IMR-90 (cell line): ENCODE results near the gene LRRC2. TPM values are rescaled to one million over a fixed set of nuclear protein-coding genes. Genes with fewer than 3 reads are reported as not detected.

Source experiments
- ATAC-seq: fragments of 200-7000 bp; cut with Tn5 transposase; 2 replicates; pipeline ENCODE4 v1.9.1; 2020; ENCODE audit warnings: low read depth, mild to moderate bottlenecking, moderate library complexity
- BruUV-seq: library from RNA; stranded (reverse); fragments of 400-500 nt; replicated peaks from 2 replicates; lab custom pipeline; 2021; lab: Mats Ljungman, UMichigan
- CTCF ChIA-PET: fragments of 300-600 bp; formaldehyde crosslinking; extraction: SDS; loops from one replicate; lab custom pipeline; 2021; ENCODE audit warnings: antibody characterized with exemption; lab: Yijun Ruan, JAX
- POLR2A ChIA-PET: fragments of 300-600 bp; sonication (Branson Sonifier 250); formaldehyde crosslinking; loops from one replicate; lab custom pipeline; 2022; ENCODE audit warnings: antibody characterized with exemption; ENCODE audit not compliant: unreplicated experiment; lab: Charles Lee
- DNase-seq: peaks from one replicate; pipeline ENCODE4 v3.0.0; 2013
- H2AFZ ChIP-seq: replicated peaks from 2 replicates; pipeline ENCODE3; 2013; ENCODE audit warnings: low read length, mild to moderate bottlenecking; ENCODE audit not compliant: poor library complexity
- H2AK5ac ChIP-seq: 2 replicates; pipeline ENCODE4 v1.6.1; 2013; ENCODE audit warnings: low read depth, low read length, inconsistent platforms
- H2AK9ac ChIP-seq: replicated peaks from 2 replicates; pipeline ENCODE3; 2013; ENCODE audit warnings: mild to moderate bottlenecking, low read depth, low read length, moderate library complexity; ENCODE audit not compliant: poor library complexity
- H2BK120ac ChIP-seq: 2 replicates; pipeline ENCODE4 v1.6.1; 2013; ENCODE audit warnings: low read depth, low read length, inconsistent platforms
- H2BK15ac ChIP-seq: 3 replicates; pipeline ENCODE4 v1.6.1; 2013; ENCODE audit warnings: low read depth, low read length, inconsistent platforms
- H2BK20ac ChIP-seq: 2 replicates; pipeline ENCODE4 v1.6.1; 2013; ENCODE audit warnings: low read depth, mild to moderate bottlenecking, inconsistent platforms, low read length, moderate library complexity
- H2BK5ac ChIP-seq: 2 replicates; pipeline ENCODE4 v1.6.1; 2013; ENCODE audit warnings: mild to moderate bottlenecking, low read depth, low read length, inconsistent platforms; ENCODE audit not compliant: poor library complexity, severe bottlenecking
- H3K14ac ChIP-seq: replicated peaks from 2 replicates; pipeline ENCODE4 v1.6.1; 2013; ENCODE audit warnings: low read depth, low read length, inconsistent platforms
- H3K18ac ChIP-seq: 2 replicates; pipeline ENCODE4 v1.6.1; 2013; ENCODE audit warnings: low read depth, low read length, control low read depth
- H3K23ac ChIP-seq: 2 replicates; pipeline ENCODE4 v1.6.1; 2013; ENCODE audit warnings: low read depth, low read length, inconsistent platforms
- H3K27ac ChIP-seq: 2 replicates; pipeline ENCODE4 v1.5.1; 2013; ENCODE audit warnings: mild to moderate bottlenecking, control low read depth, low read length; ENCODE audit not compliant: insufficient read depth
- H3K27me3 ChIP-seq: 2 replicates; pipeline ENCODE4 v1.6.1; 2013; ENCODE audit warnings: low read length; ENCODE audit not compliant: control insufficient read depth, insufficient read depth
- H3K36me3 ChIP-seq: 2 replicates; pipeline ENCODE4 v1.6.1; 2013; ENCODE audit warnings: low read length, mixed read lengths; ENCODE audit not compliant: control insufficient read depth, insufficient read depth
- H3K4ac ChIP-seq: 2 replicates; pipeline ENCODE4 v1.6.1; 2013; ENCODE audit warnings: low read depth, low read length, inconsistent platforms
- H3K4me1 ChIP-seq: 2 replicates; pipeline ENCODE4 v1.6.1; 2013; ENCODE audit warnings: low read length, mixed read lengths; ENCODE audit not compliant: control insufficient read depth, insufficient read depth
- H3K4me2 ChIP-seq: 2 replicates; pipeline ENCODE4 v1.6.1; 2013; ENCODE audit warnings: low read depth, mild to moderate bottlenecking, control low read depth, low read length, moderate library complexity
- H3K4me3 ChIP-seq: 2 replicates; pipeline ENCODE4 v1.5.1; 2013; ENCODE audit warnings: low read depth, mild to moderate bottlenecking, control low read depth, low read length, moderate library complexity; ENCODE audit not compliant: insufficient read depth
- H3K56ac ChIP-seq: 2 replicates; pipeline ENCODE4 v1.6.1; 2013; ENCODE audit warnings: low read length, inconsistent platforms; ENCODE audit not compliant: insufficient read depth; ENCODE audit errors: extremely low read depth
- H3K79me1 ChIP-seq, 2 experiments: 2 replicates each; pipeline ENCODE4 v1.6.1; 2013; ENCODE audit warnings: low read length in 2 of 2, inconsistent platforms in 1 of 2, low read depth in 1 of 2
- H3K9ac ChIP-seq: 2 replicates; pipeline ENCODE4 v1.6.1; 2013; ENCODE audit warnings: low read depth, low read length, control low read depth
- H3K9me1 ChIP-seq: 2 replicates; pipeline ENCODE4 v1.6.1; 2013; ENCODE audit warnings: low read length, inconsistent platforms; ENCODE audit not compliant: insufficient read depth
- H3K9me3 ChIP-seq: 2 replicates; pipeline ENCODE4 v1.6.1; 2013; ENCODE audit warnings: low read length; ENCODE audit not compliant: control insufficient read depth, insufficient read depth
- H4K20me1 ChIP-seq: 2 replicates; pipeline ENCODE4 v1.6.1; 2013; ENCODE audit warnings: low read length, inconsistent platforms; ENCODE audit not compliant: insufficient read depth
- H4K5ac ChIP-seq: 2 replicates; pipeline ENCODE4 v1.6.1; 2013; ENCODE audit warnings: mild to moderate bottlenecking, low read depth, low read length, control low read depth
- H4K8ac ChIP-seq, 2 experiments: 2 replicates each; pipeline ENCODE4 v1.6.1; 2013; ENCODE audit warnings: low read depth in 2 of 2, low read length in 2 of 2, control low read depth in 1 of 2, inconsistent platforms in 1 of 2
- H4K91ac ChIP-seq: 2 replicates; pipeline ENCODE4 v1.6.1; 2013; ENCODE audit warnings: low read depth, low read length, inconsistent platforms; ENCODE audit not compliant: insufficient read depth
- BHLHE40 ChIP-seq: fragments of 150-350 bp; IDR thresholded peaks from 2 replicates; pipeline ENCODE4 v1.6.1; 2016; ENCODE audit warnings: mild to moderate bottlenecking, low read depth, low read length
- CHD1 ChIP-seq: IDR thresholded peaks from 2 replicates; pipeline ENCODE4 v1.6.1; 2012; ENCODE audit warnings: low read depth, low read length, improper control_type of control experiment
- ELK1 ChIP-seq: fragments of 150-350 bp; IDR thresholded peaks from 2 replicates; pipeline ENCODE4 v1.6.1; 2016; ENCODE audit warnings: low read depth, mild to moderate bottlenecking, low read length, moderate library complexity, borderline replicate concordance
- FOS ChIP-seq: fragments of 150-350 bp; IDR thresholded peaks from 2 replicates; pipeline ENCODE4 v1.6.1; 2016; ENCODE audit warnings: low read depth, low read length
- NFE2L2 ChIP-seq: fragments of 150-350 bp; IDR thresholded peaks from 2 replicates; pipeline ENCODE4 v1.6.1; 2016; ENCODE audit warnings: low read depth, mild to moderate bottlenecking, low read length
- POLR2A ChIP-seq: IDR thresholded peaks from 2 replicates; pipeline ENCODE4 v1.6.1; 2012; ENCODE audit warnings: mild to moderate bottlenecking, low read depth, low read length
- RCOR1 ChIP-seq: IDR thresholded peaks from 2 replicates; pipeline ENCODE4 v1.6.1; 2012; ENCODE audit warnings: mild to moderate bottlenecking, low read length, improper control_type of control experiment; ENCODE audit not compliant: insufficient replicate concordance
- USF2 ChIP-seq: fragments of 150-350 bp; IDR thresholded peaks from 2 replicates; pipeline ENCODE4 v1.6.1; 2017; ENCODE audit warnings: mild to moderate bottlenecking, antibody characterized with exemption, low read length, low read depth
- WGBS, 2 experiments: methylation state at CpG; one replicate each; pipeline versions ENCODE4 v1.1.5 to v1.1.7; 2013; ENCODE audit warnings: missing lambda C conversion rate in 2 of 2; ENCODE audit not compliant: insufficient read length in 1 of 2; ENCODE audit errors: extremely low coverage in 2 of 2; 5-methylcytosine and 5-hydroxymethylcytosine counted together
- dilution Hi-C: fragments of 300-500 bp; cut with HindIII; formaldehyde crosslinking; loops from one replicate; pipeline ENCODE4 v1.14.3; 2018; ENCODE audit warnings: low sequenced_read_pairs; ENCODE audit not compliant: unreplicated experiment
- in situ Hi-C: fragments of 300-500 bp; cut with MboI; formaldehyde crosslinking; loops from 3 replicates; pipeline ENCODE4 v1.14.3; 2019; ENCODE audit warnings: low sequenced_read_pairs, inconsistent platforms, mixed read lengths
- intact Hi-C: fragments of 100-400 bp; cut with micrococcal nuclease; formaldehyde crosslinking; loops from 2 replicates; pipeline ENCODE4 v1.10.0; 2022
- polyA plus RNA-seq, 3 experiments: library from polyadenylated mRNA; depleted of rRNA; stranded (reverse); fragments of >200 nt; gene quantifications; 2 replicates each; pipeline ENCODE4 v1.2.3, GENCODE V29; 2012; ENCODE audit warnings: low replicate concordance in 1 of 3
- total RNA-seq: library from RNA; depleted of rRNA; stranded (reverse); fragments of >200 nt; gene quantifications from 2 replicates; pipeline ENCODE4 v1.2.3, GENCODE V29; 2012

LRRC2 gene
- total and polyA plus RNA-seq, 2 of the 4 experiments (the other 2 are of a cell fraction): 2.9 to 4.1 TPM

DNA sequence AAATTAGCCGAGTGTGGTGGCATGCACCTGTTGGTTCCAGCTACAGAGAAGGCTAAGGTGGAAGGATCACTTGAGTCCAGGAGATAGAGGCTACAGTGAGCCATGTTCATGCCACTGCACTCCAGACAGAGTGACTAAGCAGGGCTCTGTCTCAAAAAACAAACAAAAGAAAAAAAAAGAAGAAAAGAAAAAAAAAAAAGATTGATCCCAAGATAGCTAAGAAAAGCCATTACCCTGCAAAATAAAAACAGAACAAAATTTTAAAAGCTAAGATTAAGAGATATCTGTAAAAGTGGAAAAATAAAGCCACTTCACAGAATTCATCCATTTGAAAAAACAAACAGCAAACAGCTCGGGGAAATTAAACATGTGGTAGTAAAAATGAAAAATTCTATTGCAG, 23.8 kb downstream of the LRRC2 start:
- peak; percentile 35; the same call in 1 of the 2 replicates for ATAC-seq
- no CpG with 5 or more reads among the region's 2 CpGs for WGBS, 2 experiments
- no peak overlapping the region for H3K4me2 ChIP-seq

More for the DNA sequence above, 23.8 kb downstream of the LRRC2 start:
- BruUV-seq: no TSS peak
- peak; percentile 42 for DNase-seq
- H2AK9ac ChIP-seq: no peak overlapping the region
- POLR2A ChIA-PET: no interaction called here
- peaks cover 25% of the 10 kb centered on the region for H3K9me1 ChIP-seq
- TF ChIP-seq CHD1: no peak
- no peak for TF ChIP-seq ELK1
- no peak for TF ChIP-seq FOS
- no peak for TF ChIP-seq USF2
- TF ChIP-seq BHLHE40: no peak
- no peak for TF ChIP-seq NFE2L2
- TF ChIP-seq RCOR1: no peak
- no peak for TF ChIP-seq POLR2A
- intact Hi-C loops: no loop called here
- H3K18ac ChIP-seq: peak overlapping the region; percentile 90; the same call in 1 of the 2 replicates
- peak overlapping the region; percentile 49 to 95; a peak in 3 of 4 replicates for H4K8ac ChIP-seq
- peak overlapping the region; percentile 98 for H2BK120ac ChIP-seq
- peak overlapping the region; percentile 82 for H4K5ac ChIP-seq
- peaks cover 18% of the 10 kb centered on the region for H3K36me3 ChIP-seq
- in situ Hi-C loops: no loop called here
- H3K4ac ChIP-seq: peak overlapping the region; percentile 98
- dilution Hi-C loops: no loop called here
- H3K14ac ChIP-seq: peak overlapping the region; percentile 88
- 0 out of 2 replicates have a peak overlapping the region, but pooled peaks have one; percentile 89 for H3K23ac ChIP-seq
- no peak overlapping the region; the same call in 2 of the 3 replicates for H2BK15ac ChIP-seq
- H3K27me3 ChIP-seq: no peaks in the 10 kb centered on the region
- H3K79me1 ChIP-seq: peaks cover 0 to 6% of the 10 kb centered on the region in 2 experiments; a peak in 1 of 4 replicates
- H3K9ac ChIP-seq: peak overlapping the region; percentile 45; the same call in 1 of the 2 replicates
- peak overlapping the region; percentile 98 for H2BK20ac ChIP-seq
- H3K4me1 ChIP-seq: peaks cover 22% of the 10 kb centered on the region
- peak overlapping the region; percentile 59; the same call in 1 of the 2 replicates for H3K56ac ChIP-seq
- H3K9me3 ChIP-seq: no peaks in the 10 kb centered on the region
- H2AFZ ChIP-seq: no peak overlapping the region
- H2AK5ac ChIP-seq: peak overlapping the region; percentile 91; the same call in 1 of the 2 replicates
- CTCF ChIA-PET: interaction anchor here (0.6 to 1.1 kb wide), 4 partner anchors 16 to 122 kb away, joined by 3 to 4 read pairs (median 3); no protein-coding TSS in a partner anchor
- H3K27ac ChIP-seq: peak overlapping the region; percentile 66
- peak overlapping the region; percentile 96; the same call in 1 of the 2 replicates for H4K91ac ChIP-seq
- peak overlapping the region; percentile 90 for H2BK5ac ChIP-seq
- no peak overlapping the region for H3K4me3 ChIP-seq
- H4K20me1 ChIP-seq: no peaks in the 10 kb centered on the region
